Nephron (organoid): ENCODE measurements around the gene CA4.
"Not testable (repeated sequence)": the region's sequence is repeated elsewhere in the genome, so short reads cannot be mapped to it uniquely, and the experiment has no call there.

ENCODE experiments used
- H3K27ac Mint-ChIP-seq, 3 experiments: 2 replicates each; pipeline ENCODE4 v1.8.0; 2020; ENCODE audit warnings: mixed read lengths in 3 of 3, mild to moderate bottlenecking in 2 of 3, moderate library complexity in 1 of 3
- H3K27me3 Mint-ChIP-seq: 2 replicates; pipeline ENCODE4 v1.8.0; 2021; ENCODE audit warnings: low read depth, mild to moderate bottlenecking, moderate library complexity, mixed read lengths
- H3K36me3 Mint-ChIP-seq: 2 replicates; pipeline ENCODE4 v1.8.0; 2020; ENCODE audit warnings: low read depth, mixed read lengths
- H3K4me1 Mint-ChIP-seq: 2 replicates; pipeline ENCODE4 v1.8.0; 2020; ENCODE audit warnings: mixed read lengths
- H3K4me3 Mint-ChIP-seq, 3 experiments: 2 replicates each; pipeline ENCODE4 v1.8.0; 2020; ENCODE audit warnings: mild to moderate bottlenecking in 3 of 3, mixed read lengths in 3 of 3, moderate library complexity in 2 of 3
- H3K9me3 Mint-ChIP-seq: 2 replicates; pipeline ENCODE4 v1.8.0; 2020; ENCODE audit warnings: mixed read lengths
- TF ChIP-seq, protein P1 (sequence below), 3 experiments: fragments of 200-600 bp; sonication (generic); IDR thresholded peaks; one replicate each; pipeline ENCODE4 v1.5.0; 2021; ENCODE audit warnings: antibody characterized with exemption in 3 of 3; ENCODE audit not compliant: unreplicated experiment in 3 of 3

The CA4 gene

DNA sequence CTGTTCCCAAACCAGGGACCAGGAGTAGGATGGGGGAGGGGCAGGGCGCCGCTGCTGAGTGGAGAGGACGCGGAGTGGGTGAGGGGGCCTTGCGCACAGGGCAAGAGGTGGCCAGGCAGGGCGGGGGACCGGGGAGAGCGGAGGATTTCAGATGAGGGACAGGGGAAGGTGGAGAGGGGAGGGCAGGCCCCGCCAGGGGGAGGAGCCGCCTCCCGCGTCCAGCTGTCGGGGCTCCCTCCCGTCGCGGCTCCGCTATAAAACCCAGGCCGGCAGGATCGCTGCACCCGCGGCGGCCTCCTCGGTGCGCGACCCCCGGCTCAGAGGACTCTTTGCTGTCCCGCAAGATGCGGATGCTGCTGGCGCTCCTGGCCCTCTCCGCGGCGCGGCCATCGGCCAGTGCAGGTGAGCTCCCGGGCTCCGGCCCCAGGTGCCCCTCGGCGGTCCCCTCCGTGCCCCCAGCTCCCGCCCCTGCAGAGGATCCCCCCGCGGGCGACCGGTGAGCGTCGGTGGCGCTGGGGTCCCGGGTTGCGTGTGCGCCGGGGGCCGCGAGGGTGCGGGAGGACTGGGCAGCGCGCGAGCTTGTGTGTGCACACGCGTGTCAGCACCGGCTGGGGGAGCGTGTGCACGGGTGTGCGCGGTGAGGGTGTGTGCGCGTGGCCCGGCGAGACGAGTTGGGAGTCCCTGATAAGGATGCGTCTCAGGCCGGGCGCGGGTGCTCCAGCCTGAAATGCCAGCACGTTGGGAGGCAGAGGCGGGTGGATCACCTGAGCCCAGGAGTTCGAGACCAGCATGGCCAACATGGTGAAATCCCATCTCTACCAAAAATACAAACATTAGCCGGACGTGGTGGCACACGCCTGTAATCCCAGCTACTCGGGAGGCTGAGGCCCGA lies at the start of gene CA4:
CA4 (plus strand) TSS at position 283 of the 892 bp plus-strand sequence; CDS start at position 345, 62 bp downstream.
- no peaks in the 10 kb centered on the region for H3K36me3 Mint-ChIP-seq
- H3K27ac Mint-ChIP-seq = peak within 1 kb of the TSS in 1 of 3 experiments; percentile 79
- peaks cover 19% of the 10 kb centered on the region for H3K4me1 Mint-ChIP-seq
- peaks cover 94% of the 10 kb centered on the region for H3K27me3 Mint-ChIP-seq
- TF ChIP-seq, protein P1, sequence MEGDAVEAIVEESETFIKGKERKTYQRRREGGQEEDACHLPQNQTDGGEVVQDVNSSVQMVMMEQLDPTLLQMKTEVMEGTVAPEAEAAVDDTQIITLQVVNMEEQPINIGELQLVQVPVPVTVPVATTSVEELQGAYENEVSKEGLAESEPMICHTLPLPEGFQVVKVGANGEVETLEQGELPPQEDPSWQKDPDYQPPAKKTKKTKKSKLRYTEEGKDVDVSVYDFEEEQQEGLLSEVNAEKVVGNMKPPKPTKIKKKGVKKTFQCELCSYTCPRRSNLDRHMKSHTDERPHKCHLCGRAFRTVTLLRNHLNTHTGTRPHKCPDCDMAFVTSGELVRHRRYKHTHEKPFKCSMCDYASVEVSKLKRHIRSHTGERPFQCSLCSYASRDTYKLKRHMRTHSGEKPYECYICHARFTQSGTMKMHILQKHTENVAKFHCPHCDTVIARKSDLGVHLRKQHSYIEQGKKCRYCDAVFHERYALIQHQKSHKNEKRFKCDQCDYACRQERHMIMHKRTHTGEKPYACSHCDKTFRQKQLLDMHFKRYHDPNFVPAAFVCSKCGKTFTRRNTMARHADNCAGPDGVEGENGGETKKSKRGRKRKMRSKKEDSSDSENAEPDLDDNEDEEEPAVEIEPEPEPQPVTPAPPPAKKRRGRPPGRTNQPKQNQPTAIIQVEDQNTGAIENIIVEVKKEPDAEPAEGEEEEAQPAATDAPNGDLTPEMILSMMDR (IDR thresholded peaks at IDR 0.05; ENCODE audit: unreplicated experiment in 3 of 3) = no peak
- peak within 1 kb of the TSS; percentile 43 to 77 (median 62) for H3K4me3 Mint-ChIP-seq
- no peaks in the 10 kb centered on the region for H3K9me3 Mint-ChIP-seq

DNA sequence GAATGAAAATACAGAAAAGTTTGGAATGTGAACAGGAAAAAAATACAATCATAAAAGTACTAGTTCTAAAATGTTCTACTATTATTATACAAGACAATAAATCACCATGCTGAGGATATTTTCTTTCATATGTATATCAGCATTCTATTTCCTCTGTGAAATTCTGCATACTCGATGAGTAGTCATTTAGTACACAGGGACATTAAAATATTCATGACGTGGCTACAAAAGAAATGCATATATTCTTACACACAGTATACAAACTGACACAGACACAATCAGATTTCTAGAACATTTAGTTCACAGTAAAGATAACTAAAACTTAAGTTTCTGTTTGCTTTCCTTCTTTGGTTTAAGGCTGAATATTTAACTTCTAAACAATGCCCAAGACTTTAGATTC lies 49.2 kb upstream of the CA4 start:
- H3K9me3 Mint-ChIP-seq, H3K4me3 Mint-ChIP-seq, H3K27me3 Mint-ChIP-seq, H3K4me1 Mint-ChIP-seq, H3K36me3 Mint-ChIP-seq, H3K27ac Mint-ChIP-seq: not testable (repeated sequence)

DNA sequence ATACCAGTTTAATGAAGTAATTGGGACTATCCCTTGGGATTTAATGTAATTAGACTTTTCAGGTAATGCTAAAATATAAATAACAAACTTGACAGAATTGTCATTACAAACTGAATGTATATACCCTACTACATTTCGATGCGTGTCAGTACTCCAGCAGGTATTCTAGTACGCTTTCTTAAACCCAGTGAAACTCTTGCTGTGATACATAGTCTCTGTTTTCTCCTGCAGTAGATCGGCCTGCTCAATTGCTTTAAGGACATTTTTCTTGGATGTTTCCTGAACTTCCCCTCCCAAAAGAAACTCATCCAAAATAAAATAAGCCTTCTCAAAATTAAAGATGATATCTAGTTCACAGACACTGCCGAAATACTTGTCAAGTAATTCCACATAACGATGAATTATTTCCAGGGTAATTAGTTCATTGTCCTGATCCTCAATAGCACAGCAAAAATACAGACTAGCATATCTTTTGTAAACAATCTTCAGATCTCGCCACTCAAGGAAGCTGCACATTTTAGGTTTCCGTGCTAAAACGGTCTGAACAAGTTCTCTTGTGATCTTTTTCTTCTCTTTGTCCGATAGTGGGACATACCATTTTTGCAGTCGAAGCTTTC lies 47.6 kb upstream of the CA4 start:
- H3K9me3 Mint-ChIP-seq, H3K4me1 Mint-ChIP-seq, H3K27ac Mint-ChIP-seq, H3K27me3 Mint-ChIP-seq, H3K4me3 Mint-ChIP-seq, H3K36me3 Mint-ChIP-seq: not testable (repeated sequence)

DNA sequence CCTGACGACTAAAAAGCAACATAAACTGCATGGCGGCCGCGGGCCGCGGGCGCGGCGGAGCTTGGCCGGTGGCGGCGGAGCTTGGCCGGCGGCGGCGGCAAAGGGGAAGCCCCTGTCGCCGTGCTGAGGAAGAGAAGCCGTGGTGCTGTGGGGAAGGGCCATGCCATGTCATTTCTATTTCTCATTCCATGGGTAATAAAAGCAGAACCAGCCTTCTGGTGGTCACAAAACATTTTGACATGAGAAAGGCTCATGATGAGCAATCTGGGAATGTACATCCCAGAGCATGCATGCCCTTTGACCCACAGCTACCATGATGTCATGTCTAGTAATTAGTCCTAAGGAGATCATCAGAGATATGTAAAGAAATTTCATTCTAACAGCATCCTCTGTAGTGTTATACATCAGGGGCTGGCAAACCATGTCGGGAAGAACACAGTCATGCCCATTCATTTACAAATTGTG lies 47.1 kb upstream of the CA4 start:
- H3K27me3 Mint-ChIP-seq = peaks cover 3% of the 10 kb centered on the region
- TF ChIP-seq, protein P1 (IDR thresholded peaks at IDR 0.05; ENCODE audit: unreplicated experiment in 3 of 3) = no peak
- H3K4me3 Mint-ChIP-seq = no peak overlapping the region
- H3K4me1 Mint-ChIP-seq = no peaks in the 10 kb centered on the region
- H3K36me3 Mint-ChIP-seq = no peaks in the 10 kb centered on the region
- no peak overlapping the region for H3K27ac Mint-ChIP-seq
- H3K9me3 Mint-ChIP-seq = no peaks in the 10 kb centered on the region

DNA sequence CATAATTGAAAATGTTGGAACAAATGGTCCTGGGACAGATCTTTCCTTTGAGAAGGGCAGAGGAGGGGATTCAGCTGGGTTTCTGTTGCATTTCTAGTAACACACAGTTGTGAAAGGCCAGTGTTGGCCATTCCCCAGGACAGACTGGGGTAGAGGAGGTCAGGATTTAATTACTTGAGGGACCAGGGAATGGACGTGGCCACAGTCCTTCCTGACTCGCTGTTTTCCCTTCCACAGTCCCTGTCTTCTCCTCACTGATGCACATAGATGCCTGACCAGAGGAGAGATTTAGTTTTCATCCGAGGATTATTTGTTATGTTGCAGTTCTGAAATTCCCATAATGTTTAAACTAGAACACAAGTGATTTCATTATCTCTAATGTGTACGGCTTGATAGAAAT lies 45.8 kb upstream of the CA4 start:
- TF ChIP-seq, protein P1 (IDR thresholded peaks at IDR 0.05; ENCODE audit: unreplicated experiment in 3 of 3) = no peak
- Mint-ChIP-seq H3K27me3 (peaks cover 3% of the 10 kb centered on the region), H3K36me3 (no peaks in the 10 kb centered on the region), H3K9me3 (no peaks in the 10 kb centered on the region), H3K4me1 (no peaks in the 10 kb centered on the region), H3K27ac (no peak overlapping the region), H3K4me3 (no peak overlapping the region)

DNA sequence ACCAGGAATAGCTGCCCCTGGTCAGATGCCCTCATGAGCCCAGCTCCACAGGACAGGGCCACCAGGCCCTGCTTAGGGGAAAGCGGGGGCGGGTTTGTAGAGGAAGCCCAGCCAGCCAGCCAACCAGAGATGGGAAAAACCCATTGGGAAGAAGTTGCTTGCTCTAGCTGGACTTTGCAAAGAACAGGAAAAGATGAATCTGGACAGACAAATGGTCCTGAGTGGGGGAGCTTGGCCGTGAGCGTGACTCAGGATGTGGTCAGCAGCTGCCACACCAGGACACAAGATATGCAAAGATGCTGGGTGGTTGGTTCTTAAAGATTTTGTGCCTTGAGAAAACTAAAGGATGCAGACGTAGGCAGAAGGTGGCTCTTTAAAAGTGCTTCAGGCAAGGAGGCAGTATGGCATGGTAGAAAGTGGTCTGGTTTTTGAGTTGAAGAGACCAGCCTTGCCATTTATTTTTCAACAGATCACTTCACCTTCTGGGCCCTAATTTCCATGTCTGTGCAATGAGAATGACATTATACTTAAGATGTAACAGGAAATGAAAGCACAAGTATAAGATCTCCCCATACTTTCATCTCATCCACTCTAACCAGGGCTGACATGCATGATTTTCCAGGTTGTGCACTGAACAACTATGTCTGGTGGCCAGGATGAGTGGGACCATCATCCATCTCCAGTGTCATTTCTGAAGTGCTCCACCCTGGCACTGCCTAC lies 43.3 kb upstream of the CA4 start:
- Mint-ChIP-seq H3K36me3 (no peaks in the 10 kb centered on the region), H3K4me1 (no peaks in the 10 kb centered on the region), H3K9me3 (no peaks in the 10 kb centered on the region), H3K27ac (no peak overlapping the region), H3K4me3 (no peak overlapping the region), H3K27me3 (peaks cover 11% of the 10 kb centered on the region)
- TF ChIP-seq, protein P1 (IDR thresholded peaks at IDR 0.05; ENCODE audit: unreplicated experiment in 3 of 3) = no peak
